COLO668 (cell line): ENCODE data around the gene TNRC6C.
"Not testable (repeated sequence)": the region's sequence is repeated elsewhere in the genome, so short reads cannot be mapped to it uniquely, and the experiment has no call there.

Experiments
- DNase-seq: peaks from one replicate; lab custom pipeline; 2025; ENCODE audit not compliant: unreplicated experiment; lab: John Stamatoyannopoulos, UW

Gene TNRC6C

DNA sequence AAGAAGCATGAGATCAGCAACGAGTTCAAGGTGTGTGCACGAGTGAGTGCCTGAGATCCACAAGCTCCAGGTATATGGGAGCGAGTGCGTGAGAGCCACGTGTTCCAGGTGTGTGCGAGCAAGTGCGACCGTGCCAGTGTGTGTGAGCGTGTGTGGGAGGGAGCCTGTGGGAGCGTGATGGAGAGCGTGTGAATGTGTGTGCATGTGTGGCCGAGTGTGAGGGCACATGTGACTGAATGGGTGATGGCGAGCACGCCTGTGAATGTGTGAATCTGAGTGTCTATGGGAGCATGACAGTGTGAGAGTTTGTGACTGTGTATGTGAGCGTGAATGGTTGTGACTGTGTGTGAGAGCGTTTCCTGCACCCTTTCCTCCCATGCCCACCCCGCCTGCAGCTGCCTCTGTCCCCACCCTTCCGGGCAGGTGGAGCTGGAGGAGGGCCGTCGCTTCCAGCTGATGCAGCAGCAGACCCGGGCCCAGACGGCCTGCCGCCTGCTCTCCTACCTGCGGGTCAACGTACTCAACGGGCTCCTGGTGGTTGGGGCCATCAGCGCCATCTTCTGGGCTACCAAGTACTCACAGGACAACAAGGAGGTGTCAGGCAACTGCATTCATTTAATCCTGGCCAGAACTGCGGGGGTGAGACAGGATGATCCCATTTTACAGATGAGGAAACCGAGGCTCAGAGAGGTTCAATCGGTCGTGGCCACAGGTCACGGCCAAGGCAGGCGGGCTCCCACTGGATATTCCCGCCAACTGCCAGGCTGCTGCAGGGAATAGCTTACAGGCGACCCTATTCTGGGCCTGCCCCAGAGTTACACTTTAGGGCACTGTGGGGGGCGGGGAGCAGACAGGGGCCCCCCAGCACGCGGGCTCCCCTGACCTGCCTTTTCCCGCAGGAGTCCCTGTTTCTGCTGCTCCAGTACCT, 175.7 kb downstream of the TNRC6C start:
- DNase-seq: peak; percentile 60

DNA sequence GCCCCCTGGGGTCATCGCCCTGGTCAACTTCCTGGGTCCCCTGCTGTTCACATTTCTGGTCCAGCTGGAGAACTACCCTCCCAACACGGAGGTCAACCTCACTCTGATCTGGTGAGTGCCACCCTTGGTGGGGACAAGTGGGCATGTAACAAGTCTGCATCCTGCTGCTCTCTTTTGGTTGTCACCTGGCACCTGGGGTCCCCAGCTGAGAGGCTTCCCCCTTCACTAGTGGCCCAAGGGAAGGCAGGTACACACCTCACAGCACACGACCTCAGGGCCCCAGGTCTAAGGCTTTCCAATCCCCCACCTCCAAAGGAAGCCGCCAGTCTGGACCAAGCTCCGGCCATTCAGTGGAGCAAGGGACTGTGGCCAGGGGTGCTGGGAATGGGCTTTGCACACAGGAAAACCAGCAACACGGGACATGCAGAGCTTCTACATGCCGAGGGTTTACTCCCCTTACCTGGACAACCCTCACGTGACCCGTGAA, 176.4 kb downstream of the TNRC6C start:
- DNase-seq: no peak

DNA sequence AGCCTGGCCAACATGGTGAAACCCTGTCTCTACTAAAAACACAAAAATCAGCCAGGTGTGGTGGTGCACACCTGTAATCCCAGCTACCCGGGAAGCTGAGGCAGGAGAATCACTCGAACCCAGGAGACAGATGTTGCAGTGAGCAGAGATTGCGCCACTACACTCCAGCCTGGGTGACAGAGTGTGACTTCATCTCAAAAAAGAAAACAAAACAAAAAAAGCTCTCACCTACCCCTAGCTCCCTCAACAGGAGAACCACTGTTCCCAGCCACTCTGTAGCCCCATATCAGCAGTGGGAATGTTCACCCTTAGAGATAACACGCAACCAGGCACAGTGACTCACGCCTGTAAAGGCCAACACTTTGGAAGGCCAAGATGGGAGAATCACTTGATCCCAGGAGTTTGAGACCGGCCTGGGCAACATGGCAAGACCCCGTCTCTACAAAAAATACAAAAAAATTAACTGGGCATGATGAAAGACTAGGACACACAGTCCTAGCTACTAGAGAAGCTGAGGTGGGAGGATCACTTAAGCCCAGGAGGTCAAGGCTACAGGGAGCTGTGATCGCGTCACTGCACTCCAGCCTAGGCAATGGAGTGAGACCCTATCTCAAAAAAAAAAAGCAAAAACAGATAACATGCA, 177.5 kb downstream of the TNRC6C start:
- no peak for DNase-seq

GRCh38 chr17:78137392-78138203, 179.1 kb downstream of the TNRC6C start:
- DNase-seq: no peak

GRCh38 chr17:78138204-78139060, 179.9 kb downstream of the TNRC6C start:
- no peak for DNase-seq

DNA sequence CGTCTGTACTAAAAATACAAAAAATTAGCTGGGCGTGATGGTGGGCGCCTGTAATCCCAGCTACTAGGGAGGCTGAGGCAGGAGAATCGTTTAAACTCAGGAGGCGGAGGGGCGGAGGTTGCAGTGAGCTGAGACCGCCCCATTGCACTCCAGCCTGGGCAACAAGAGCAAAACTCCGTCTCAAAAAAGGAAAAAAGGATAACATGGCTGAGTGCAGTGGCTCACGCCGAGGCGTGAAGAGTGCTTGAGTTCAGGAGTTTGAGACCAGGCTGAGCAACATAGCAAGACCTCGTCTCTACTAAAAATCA, 181.3 kb downstream of the TNRC6C start:
- DNase-seq: not testable (repeated sequence)

- peak; percentile 69 for DNase-seq
Observed at GRCh38 chr17:78140169-78141051, 181.9 kb downstream of the TNRC6C start.

- no peak for DNase-seq
Observed at GRCh38 chr17:78141437-78142118, 183.1 kb downstream of the TNRC6C start.

- peak; percentile 74 for DNase-seq
Observed at GRCh38 chr17:78142119-78142861, 183.8 kb downstream of the TNRC6C start.

DNA sequence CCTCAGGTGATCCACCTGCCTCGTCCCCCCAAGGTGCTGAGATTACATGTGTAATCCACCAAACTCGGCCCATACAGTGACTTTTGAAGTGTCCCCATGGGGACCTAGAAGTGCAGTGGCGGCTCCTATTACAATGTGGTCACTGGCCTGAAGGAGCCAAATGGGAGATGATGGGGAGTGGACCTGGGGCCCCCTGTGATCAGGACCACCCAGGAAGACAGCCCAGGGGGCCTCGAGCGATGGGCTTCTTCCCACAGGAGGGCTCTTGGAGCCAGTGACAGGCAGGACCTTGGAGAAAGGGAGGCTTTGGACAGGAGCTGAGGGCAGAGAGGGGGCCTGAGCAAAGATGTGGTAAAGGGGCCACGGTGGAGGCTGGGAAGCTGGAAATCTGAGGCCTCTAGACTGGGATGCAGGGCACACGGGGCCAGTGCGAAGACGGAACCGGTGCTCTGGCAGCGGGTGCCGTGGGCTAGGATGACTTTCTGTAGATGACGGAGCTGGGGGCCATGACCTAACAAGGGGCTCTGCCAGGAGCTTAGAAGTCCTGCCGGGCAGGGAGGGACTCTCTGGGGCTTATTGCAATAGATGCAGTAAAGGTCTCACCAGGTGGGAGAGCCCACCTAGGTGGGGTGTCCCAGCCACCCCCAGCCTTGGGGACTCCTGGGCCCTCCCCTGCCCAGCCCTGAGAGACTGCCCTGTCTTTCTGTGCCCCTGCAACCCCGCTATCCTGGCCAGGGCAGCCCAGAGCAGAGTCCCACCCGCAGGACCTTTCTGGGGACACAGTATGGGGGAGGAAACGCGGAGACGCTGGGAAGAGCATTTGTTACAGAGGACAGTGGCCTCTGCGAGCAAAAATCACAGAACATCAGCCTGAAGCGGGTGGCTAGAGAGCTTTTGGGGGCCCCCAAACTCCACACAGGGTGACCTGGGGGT, 185.0 kb downstream of the TNRC6C start:
- no peak for DNase-seq

GRCh38 chr17:78144147-78144719, 185.7 kb downstream of the TNRC6C start:
- no peak for DNase-seq

DNA sequence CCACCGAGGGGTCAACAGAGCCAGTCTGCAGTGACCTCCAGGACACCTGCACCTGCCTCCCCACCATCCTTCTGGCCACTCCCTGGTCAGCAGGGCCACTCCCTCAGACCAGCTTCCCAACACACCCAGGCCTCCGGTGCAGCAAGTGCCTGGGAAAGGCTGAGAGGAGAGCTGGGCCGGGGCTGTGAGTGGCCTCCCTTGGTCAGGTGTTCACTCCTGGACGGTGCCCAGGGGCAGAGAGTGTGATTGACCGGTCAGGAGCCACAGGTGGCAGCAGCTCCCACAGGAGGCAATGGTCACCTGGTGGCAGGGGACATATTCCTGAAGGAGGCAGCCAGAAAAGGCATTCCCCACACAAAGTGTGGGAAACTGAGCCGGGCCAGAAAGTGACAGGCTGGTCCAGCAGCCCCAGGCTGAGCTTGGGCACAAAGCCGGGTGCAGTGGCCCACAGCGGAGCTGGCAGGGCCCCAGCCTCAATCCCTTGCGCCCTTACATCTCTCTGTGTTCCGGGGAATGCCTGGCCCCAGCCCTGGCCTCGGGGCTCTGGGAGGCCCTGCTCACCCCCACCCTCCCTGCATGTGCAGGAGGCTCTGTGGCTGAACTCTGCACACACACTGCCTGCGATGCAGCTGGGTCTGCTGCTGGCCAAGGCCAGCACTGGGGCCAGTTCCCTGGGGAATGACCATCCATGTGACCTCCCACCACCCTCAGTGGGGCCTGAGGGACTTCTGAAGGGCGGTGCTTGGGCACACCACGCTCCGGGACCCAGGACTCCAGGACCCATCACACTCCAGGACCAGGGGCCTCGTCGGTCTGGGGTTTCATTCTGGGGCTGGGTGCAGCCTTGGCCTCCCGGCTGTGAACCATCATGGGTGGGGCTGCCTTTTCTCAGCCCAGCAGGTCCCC, 186.5 kb downstream of the TNRC6C start:
- DNase-seq: no peak

- DNase-seq: no peak
Observed at GRCh38 chr17:78146471-78146869, 188.0 kb downstream of the TNRC6C start.

DNA sequence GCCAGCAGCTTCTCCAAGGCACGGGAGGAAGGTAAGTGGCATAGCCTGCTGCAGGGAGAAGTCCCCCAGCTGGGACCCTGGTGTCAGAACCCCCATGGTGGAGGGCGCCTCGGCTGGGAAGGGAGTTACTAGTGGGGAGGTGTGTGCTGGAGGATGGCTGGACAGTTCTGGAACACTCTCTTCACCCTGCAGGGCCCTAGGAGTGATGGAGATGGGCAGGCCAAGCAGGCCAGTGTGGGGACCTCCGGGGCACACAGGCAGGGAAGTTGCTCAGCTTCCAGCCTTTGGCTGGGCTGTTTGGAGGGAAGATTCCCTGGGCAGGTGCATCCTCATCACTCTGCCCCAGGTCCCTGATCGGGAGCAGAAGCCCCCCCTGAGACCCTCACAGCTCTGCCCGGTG, 188.4 kb downstream of the TNRC6C start:
- DNase-seq: no peak

- no peak for DNase-seq
Observed at GRCh38 chr17:78147315-78147998, 189.0 kb downstream of the TNRC6C start.
